ENCODE results near the gene APOBEC3F.

The APOBEC3F gene

DNA sequence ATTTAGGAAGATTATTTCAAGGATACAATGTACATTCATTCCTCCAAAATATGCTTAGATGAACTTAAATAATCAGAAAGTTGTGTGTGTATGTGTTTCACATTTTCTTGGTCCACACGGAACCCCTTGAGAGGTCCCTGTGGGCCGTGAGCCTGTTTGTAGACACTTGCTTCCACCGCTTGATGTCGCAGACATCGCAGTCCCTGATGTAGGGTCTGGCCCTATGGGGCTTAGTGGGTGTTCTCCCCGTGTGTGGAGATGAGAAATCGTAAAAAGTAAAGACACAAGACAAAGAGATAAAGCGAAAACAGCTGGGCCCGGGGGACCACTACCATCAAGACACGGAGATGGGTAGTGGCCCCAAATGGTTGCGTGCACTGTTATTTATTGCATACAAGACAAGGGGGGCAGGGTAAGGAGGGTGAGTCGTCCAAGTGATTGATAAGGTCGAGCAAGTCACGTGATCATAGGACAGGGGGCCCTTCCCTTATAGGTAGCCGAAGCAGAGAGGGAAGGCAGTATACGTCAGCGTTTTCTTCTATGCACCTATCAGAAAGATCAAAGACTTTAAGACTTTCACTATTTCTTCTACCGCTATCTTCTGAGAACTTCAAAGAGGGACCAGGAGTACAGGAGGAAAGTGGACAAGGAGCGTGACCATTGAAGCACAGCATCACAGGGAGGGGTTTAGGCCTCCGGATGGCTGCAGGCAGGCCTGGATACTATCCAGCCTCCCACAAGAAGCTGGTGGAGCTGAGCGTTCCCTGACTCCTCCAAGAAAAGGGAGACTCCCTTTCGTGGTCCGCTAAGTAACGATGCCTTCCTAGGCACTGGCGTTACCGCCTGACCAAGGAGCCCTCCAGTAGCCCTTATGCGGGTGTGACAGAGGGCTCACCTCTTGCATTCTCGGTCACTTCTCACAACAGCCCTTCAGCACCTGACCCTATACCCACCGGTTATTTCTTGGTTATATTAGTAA lies 27.8 kb upstream of the APOBEC3F start:
- H3K4me3 ChIP-seq (ENCODE audit: low read depth, low read length), result no peak overlapping the region
- TF ChIP-seq, protein P1, sequence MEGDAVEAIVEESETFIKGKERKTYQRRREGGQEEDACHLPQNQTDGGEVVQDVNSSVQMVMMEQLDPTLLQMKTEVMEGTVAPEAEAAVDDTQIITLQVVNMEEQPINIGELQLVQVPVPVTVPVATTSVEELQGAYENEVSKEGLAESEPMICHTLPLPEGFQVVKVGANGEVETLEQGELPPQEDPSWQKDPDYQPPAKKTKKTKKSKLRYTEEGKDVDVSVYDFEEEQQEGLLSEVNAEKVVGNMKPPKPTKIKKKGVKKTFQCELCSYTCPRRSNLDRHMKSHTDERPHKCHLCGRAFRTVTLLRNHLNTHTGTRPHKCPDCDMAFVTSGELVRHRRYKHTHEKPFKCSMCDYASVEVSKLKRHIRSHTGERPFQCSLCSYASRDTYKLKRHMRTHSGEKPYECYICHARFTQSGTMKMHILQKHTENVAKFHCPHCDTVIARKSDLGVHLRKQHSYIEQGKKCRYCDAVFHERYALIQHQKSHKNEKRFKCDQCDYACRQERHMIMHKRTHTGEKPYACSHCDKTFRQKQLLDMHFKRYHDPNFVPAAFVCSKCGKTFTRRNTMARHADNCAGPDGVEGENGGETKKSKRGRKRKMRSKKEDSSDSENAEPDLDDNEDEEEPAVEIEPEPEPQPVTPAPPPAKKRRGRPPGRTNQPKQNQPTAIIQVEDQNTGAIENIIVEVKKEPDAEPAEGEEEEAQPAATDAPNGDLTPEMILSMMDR (IDR thresholded peaks at IDR 0.05; ENCODE audit: borderline replicate concordance, insufficient read depth, low read depth, low read length), result no peak

DNA sequence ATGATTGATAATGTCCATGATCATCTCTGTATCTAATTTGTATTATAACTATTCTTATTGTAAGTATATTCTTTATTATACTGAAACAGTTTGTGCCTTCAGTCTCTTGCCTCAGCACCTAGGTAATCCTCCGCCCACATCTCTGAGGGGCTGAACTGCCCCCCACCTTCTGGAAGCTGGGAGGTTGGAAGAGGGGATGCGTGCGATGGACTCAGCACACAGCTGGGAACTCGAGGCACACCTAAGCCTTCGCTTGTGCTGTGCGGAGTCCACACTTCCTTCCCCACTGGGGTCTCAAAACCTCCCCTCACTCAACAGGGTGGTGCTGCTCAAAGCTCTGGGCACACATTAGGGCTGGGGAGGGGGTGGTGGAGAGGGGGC lies 27.1 kb upstream of the APOBEC3F start:
- peak overlapping the region; percentile 54 for H3K4me3 ChIP-seq (ENCODE audit: low read depth, low read length)

DNA sequence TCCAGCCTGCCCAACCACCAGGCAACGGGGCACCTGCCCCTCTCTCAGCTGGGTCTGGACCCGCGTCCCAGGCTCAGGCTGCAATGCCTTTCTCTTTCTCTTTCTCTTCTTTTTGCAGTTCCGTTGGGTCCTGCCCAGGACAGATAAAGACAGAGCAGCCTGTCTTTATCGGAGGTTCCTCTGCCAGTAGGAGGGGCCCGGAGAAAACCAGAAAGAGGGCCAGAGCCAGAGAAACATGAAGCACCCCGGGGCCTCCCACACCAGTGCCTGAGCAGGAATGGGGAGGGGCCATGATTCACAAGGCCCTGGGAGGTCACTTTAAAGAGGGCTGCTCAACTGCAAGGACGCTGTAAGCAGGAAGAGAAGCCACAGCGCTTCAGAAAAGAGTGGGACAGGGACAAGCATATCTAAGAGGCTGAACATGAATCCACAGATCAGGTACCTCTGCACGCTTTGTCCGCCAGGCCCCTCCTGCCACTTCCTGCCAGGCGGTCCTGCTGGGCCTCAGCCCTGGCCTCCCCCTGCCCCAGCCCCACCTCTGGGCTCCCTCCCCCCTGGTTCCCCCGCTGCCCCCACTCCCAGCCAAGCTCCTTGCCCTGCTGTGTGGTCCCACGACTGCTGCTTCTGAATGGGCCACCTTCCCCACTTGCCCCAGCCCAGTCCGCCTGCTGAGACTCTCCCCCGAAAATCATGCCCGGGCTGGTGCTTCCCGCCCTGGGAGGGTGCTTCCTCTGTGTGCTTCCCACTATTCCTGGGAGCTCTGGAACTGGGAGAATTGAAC lies 26.5 kb upstream of the APOBEC3F start, which contains the start of gene APOBEC3C:
Gene APOBEC3C, plus strand, starts transcription at position 316 of the 781 bp plus-strand sequence. Its CDS starts 106 bp downstream, at position 422.
- TF ChIP-seq, protein P1 (IDR thresholded peaks at IDR 0.05; ENCODE audit: borderline replicate concordance, insufficient read depth, low read depth, low read length), result no peak
- peak within 1 kb of the TSS; percentile 54 for H3K4me3 ChIP-seq (ENCODE audit: low read depth, low read length)

DNA sequence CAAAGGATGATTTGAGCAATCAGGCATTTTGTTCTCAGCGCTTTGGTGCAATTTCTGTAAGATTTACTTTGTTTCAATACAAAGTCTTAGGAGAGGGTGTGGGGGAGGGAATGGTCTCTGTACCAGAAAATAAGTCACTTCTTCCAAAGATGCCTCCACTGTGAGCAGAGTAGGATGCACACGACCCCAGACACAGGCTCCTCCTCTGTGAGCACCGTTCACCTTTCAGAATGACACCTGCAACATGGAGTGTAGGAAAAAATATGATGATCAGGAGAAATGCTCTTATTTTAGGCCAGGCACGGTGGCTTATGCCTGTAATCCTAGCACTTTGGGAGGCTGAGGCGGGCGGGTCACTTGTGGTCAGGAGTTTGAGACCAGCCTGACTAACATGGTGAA lies 25.9 kb upstream of the APOBEC3F start:
- peak overlapping the region; percentile 54 for H3K4me3 ChIP-seq (ENCODE audit: low read depth, low read length)

DNA sequence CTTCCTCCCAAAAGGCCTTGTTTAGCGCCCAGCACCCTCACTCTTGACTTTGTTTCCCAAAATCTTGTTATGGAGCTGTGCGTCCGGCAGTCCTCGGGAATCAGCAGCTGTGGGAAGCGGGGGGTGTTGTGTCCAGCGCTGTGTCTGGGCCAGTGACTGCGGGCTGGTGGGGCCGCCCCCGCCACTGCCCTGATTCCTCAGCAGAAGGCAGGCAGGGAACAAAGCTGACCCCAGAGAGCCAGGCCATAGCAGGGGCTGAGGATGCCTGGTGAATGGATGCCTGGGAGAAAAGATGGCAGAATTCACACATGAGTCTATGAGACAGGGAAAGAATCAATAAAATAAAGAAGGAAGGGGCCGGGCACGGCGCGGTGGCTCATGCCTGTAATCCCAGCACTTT lies 24.1 kb upstream of the APOBEC3F start:
- TF ChIP-seq, protein P1 (IDR thresholded peaks at IDR 0.05; ENCODE audit: borderline replicate concordance, insufficient read depth, low read depth, low read length), result no peak
- no peak overlapping the region for H3K4me3 ChIP-seq (ENCODE audit: low read depth, low read length)

DNA sequence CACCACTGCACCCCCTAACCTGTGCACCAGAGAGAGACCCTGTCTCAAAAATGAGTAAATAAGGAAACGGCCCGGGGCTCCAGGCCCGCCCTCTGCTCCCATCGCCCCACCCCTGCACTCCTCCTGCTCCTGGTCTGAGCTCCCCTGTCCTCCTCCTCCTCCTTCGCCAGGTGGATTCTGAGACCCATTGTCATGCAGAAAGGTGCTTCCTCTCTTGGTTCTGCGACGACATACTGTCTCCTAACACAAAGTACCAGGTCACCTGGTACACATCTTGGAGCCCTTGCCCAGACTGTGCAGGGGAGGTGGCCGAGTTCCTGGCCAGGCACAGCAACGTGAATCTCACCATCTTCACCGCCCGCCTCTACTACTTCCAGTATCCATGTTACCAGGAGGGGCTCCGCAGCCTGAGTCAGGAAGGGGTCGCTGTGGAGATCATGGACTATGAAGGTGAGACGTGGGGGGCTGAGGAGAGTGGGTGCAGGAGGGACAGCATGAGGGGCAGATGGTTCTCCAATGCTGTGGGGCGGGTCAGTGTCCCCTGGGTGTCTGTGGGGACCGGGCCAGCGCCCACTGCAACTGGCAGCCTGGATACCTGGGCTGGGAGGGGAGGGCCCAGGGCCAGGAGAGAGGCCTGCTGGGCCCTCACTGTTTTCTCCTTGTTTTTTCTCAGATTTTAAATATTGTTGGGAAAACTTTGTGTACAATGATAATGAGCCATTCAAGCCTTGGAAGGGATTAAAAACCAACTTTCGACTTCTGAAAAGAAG lies 22.9 kb upstream of the APOBEC3F start:
- H3K4me3 ChIP-seq (ENCODE audit: low read depth, low read length), result no peak overlapping the region
- TF ChIP-seq, protein P1 (IDR thresholded peaks at IDR 0.05; ENCODE audit: borderline replicate concordance, insufficient read depth, low read depth, low read length), result no peak

DNA sequence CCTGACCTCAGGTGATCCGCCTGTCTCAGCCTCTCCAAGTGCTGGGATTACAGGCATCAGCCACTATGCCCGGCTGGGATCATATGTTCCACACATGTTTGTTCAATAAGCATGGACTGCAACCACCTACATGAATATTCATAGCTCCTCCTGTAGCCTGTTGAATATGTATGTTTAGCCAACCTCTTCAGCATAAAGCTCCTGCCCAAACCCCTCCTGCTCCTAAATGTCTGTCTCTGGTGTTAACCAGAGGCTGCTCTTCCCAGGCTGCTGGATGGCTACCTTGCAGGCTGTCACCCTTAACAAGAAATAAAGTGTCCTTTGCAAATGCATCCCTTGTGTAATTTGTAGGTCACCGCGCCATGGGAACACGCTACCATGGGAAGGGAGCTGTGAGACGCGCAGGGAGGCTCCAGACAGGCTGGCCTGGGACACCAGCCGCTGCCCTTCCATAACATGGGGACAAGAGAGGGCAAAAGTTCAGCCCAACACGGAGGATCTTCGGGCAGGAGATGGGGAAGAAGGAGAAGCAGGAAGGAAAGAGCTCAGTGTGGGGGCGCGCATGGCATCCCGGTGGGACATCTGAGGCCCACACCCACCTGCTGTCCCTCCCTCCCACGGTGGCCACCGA lies 20.5 kb upstream of the APOBEC3F start:
- peak overlapping the region; percentile 31 for H3K4me3 ChIP-seq (ENCODE audit: low read depth, low read length)

All from GM12875 (cell line).